ENCODE measurements around the gene INPP5E.
"Not testable (repeated sequence)": the region's sequence is repeated elsewhere in the genome, so short reads cannot be mapped to it uniquely, and the experiment has no call there.

Gene INPP5E

DNA sequence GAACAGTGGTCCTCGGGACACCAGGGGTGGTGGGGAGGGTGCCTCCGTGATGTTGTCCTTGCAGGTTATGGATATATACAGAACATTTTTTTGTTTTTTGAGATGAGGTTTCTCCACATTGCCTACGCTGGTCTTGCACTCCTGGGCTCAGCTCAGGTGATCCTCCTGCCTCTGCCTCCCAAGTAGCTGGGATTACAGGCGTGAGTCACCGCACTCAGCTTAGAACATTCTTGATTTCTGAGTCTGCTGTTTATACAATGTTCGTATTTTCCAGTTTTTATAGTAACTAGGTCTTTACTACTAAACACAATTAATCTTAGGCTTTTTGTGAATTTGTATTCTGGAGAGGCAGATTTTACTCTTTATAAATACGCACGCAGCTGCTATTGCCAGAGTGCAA, 23.2 kb downstream of the INPP5E start:
- H3K4me3 Mint-ChIP-seq: no peak overlapping the region
- H3K36me3 Mint-ChIP-seq: peaks cover 40 to 52% of the 10 kb centered on the region in 2 donors
- ATAC-seq (replicated peaks) (no peak), DNase-seq (no peak)
- H3K27me3 Mint-ChIP-seq: no peaks in the 10 kb centered on the region
- H3K27ac Mint-ChIP-seq: no peak overlapping the region
- peaks cover 8 to 11% of the 10 kb centered on the region in 2 donors for H3K4me1 Mint-ChIP-seq
- H3K9me3 Mint-ChIP-seq: no peaks in the 10 kb centered on the region

DNA sequence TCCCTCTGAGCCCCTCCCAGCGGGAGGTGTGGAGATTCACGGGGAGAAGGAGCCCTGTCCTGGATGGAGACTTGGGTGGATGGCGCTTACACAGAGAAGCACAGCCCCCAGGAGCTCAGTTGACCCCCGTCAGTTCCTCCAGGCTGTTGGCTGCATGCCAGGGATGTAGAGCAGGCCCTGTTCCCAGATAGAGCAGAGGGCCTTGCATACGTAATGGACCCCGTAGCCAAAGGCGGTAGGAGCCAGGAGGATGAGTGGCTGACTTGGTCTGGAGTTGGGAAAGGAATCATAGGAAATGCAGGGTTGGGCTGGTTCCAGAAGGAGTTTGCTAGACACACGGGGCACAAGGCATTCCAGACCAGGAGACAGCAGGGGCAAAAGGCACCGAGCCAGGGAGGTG, 26.7 kb downstream of the INPP5E start:
- Mint-ChIP-seq H3K4me3 (no peak overlapping the region), H3K36me3 (peaks cover 52 to 56% of the 10 kb centered on the region in 2 donors), H3K27me3 (no peaks in the 10 kb centered on the region), H3K9me3 (no peaks in the 10 kb centered on the region), H3K27ac (peak overlapping the region; percentile 2), H3K4me1 (peaks cover 22 to 39% of the 10 kb centered on the region in 2 donors)
- ATAC-seq (replicated peaks) (no peak), DNase-seq (no peak)

DNA sequence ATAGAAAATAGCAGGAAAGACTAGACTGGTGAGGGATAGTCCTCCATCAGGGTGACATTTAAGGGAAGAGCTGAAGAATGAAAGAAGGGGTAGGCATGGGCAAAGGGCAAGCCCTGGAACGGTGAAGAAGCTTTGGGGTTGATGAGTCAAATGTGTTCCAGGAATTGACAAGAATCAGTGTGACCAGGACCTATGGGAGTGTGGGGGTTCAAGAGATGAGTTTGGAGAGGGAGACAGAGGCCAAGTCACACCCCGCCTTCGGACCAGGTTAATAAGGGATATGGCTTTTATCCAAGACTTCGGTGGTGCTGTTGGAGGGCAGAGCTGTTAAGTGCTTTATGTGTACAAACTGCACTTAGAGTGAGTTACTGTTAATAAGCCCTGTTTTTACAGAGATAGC, 28.3 kb downstream of the INPP5E start:
- peaks cover 54 to 55% of the 10 kb centered on the region in 2 donors for H3K36me3 Mint-ChIP-seq
- ATAC-seq (replicated peaks) (no peak), DNase-seq (no peak)
- peak overlapping the region; percentile 89 to 94 for H3K4me3 Mint-ChIP-seq
- no peaks in the 10 kb centered on the region for H3K9me3 Mint-ChIP-seq
- peaks cover 31 to 52% of the 10 kb centered on the region in 2 donors for H3K4me1 Mint-ChIP-seq
- peak overlapping the region; percentile 96 for H3K27ac Mint-ChIP-seq
- H3K27me3 Mint-ChIP-seq: no peaks in the 10 kb centered on the region

DNA sequence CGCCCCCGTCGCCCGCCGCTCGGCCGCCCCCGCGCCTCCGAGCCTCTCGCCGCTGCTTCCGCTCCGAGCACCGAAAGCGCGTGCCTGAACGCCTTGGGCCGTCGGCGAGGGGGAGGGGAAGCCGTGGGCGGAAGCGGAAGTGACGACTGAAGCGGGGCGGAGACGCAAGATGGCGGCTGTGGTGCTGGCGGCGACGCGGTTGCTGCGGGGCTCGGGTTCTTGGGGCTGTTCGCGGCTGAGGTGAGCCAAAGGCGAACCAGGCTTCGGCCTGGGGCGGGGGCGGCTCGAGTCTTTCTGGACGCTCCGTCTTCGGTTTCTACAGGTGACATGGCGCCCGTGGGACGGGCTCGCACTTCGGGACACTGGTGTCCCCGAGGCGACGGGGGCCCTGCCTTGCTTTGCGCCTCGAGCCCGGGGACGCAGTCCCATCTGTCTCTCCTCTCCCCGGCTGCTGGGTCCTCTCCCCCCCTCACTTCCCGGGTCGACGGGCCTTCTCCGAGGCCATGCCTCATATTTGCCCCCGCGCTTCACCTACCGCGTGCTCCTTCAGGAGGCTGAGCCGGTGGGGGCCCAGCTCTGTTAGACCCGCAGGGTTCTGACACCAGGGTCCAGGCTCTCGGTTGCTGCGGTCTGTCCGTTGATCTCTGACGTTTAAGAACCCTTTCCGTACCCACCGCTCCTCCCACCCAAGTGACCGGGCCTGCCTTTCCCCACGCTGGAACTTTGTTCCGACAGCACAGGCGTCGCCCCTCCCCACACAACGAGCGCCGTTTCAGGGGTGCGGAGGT, 29.0 kb downstream of the INPP5E start, which contains the start of the genes ENTR1 and PMPCA:
Gene ENTR1 (minus strand): TSS at position 115 of the 788 bp plus-strand sequence. CDS start 217 bp downstream, outside the sequence.
Gene PMPCA (plus strand): TSS at position 159 of the 788 bp plus-strand sequence. CDS start 11 bp downstream, at position 170.
- ATAC-seq (replicated peaks) (peak; percentile 81 to 88), DNase-seq (peak; percentile 90)
- Mint-ChIP-seq H3K4me1 (peaks cover 31 to 52% of the 10 kb centered on the region in 2 donors), H3K4me3 (peak within 1 kb of the TSS; percentile 96 to 97), H3K27me3 (no peaks in the 10 kb centered on the region), H3K27ac (peak within 1 kb of the TSS; percentile 99), H3K36me3 (peaks cover 49 to 51% of the 10 kb centered on the region in 2 donors), H3K9me3 (no peaks in the 10 kb centered on the region)

DNA sequence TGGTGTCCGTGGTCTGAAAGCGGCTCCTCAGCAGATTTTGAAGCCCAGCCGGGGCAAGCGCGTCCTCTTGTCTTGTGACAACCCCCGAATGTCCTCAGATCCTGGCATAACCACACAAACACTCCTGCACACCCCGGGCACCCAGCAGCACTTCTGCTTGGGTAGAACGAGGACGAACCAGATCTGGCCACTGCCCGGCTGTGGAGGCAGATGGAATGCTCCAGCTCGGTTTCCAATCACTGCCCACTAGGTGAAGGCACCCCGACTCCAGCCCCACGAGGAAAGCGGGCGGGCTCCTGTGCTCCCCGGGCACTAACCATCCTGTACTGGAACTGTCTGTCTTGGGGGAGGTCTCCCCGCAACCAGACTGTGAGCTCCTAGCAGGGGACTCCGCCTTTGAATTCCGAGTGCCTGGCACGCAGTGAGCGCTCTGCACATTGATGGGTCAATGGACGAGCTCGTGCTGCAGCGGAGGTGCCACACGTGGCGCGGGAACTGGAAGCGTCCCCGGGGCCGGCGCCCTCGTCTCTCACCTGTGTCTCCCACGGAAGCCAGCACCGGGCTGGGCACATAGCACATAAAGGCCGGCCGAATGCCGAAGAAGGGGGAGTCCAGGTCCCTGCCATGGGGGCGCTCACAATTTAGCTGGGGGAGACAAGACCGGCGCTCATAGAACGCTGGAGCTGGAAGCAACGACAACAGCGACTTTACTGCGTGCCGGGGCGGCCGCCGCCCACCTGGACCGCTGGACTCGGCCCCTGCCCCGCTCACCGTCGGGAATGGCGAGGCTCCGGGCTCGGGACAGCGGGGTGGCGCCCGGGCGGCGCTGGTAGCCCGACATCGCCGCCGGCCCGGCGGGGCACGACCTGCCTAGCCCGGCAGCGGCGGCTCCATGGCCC, 29.8 kb downstream of the INPP5E start:
- Mint-ChIP-seq H3K9me3 (no peaks in the 10 kb centered on the region), H3K36me3 (peaks cover 52 to 55% of the 10 kb centered on the region in 2 donors), H3K27me3 (no peaks in the 10 kb centered on the region), H3K4me1 (peaks cover 34 to 60% of the 10 kb centered on the region in 2 donors), H3K4me3 (peak overlapping the region; percentile 96 to 97), H3K27ac (peak overlapping the region; percentile 99)
- ATAC-seq (replicated peaks) (peak; percentile 54 to 57), DNase-seq (peak; percentile 37)

GRCh38 chr9:136407911-136408310, 31.7 kb downstream of the INPP5E start:
- peaks cover 45 to 72% of the 10 kb centered on the region in 2 donors for H3K4me1 Mint-ChIP-seq
- H3K27ac Mint-ChIP-seq: peak overlapping the region; percentile 65
- H3K9me3 Mint-ChIP-seq: no peaks in the 10 kb centered on the region
- peak overlapping the region; percentile 6 to 19 for H3K4me3 Mint-ChIP-seq
- ATAC-seq (replicated peaks): no peak
- DNase-seq: no peak
- H3K27me3 Mint-ChIP-seq: no peaks in the 10 kb centered on the region
- peaks cover 51 to 56% of the 10 kb centered on the region in 2 donors for H3K36me3 Mint-ChIP-seq

GRCh38 chr9:136407061-136407460, 32.6 kb downstream of the INPP5E start:
- not testable (repeated sequence) for H3K27me3 Mint-ChIP-seq; DNase-seq; ATAC-seq (replicated peaks); H3K9me3 Mint-ChIP-seq; H3K27ac Mint-ChIP-seq
- H3K36me3 Mint-ChIP-seq: peaks cover 57 to 61% of the 10 kb centered on the region in 2 donors
- peak overlapping the region in 1 of 2 donors; percentile 48 for H3K4me3 Mint-ChIP-seq
- peaks cover 46 to 78% of the 10 kb centered on the region in 2 donors for H3K4me1 Mint-ChIP-seq

DNA sequence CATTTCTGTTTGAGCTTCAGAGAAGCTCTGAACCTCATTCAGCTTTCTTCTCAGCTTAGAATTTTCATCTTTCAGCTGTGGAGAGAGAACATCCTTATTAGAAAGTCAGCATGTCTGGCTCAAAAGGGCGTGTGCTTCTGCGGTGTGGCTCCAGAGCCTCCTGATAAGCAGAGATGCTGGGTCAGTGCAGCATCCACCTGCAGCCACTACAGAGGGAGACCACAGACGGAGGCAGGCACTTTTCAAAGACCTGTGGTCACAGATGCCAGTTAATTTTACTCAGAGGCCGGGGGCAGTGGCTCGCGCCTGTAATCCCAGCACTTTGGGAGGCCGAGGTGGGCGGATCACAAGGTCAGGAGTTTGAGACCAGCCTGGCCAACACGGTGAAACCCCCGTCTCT, 33.7 kb downstream of the INPP5E start:
- H3K27me3 Mint-ChIP-seq; H3K4me3 Mint-ChIP-seq; H3K9me3 Mint-ChIP-seq; H3K27ac Mint-ChIP-seq; ATAC-seq (replicated peaks); DNase-seq: not testable (repeated sequence)
- H3K36me3 Mint-ChIP-seq: peaks cover 62 to 68% of the 10 kb centered on the region in 2 donors
- peaks cover 47 to 75% of the 10 kb centered on the region in 2 donors for H3K4me1 Mint-ChIP-seq

DNA sequence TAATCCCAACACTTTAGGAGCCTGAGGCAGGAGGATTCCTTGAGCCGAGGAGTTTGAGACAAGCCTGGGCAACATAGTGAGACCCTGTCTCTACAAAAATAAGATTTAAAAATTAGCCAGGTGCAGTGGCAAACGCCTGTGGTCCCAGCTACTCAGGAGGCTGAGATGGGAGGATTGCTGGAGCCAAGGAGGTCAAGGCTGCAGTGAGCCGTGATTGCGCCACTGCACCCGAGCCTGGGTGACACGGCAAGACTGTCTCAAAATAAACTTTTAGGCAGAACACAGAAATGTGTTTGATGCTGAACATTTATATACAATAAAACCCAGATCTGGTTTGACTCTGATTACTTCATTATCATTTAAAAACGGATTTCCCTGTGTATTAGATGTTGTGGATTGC, 34.2 kb downstream of the INPP5E start:
- DNase-seq (no peak), ATAC-seq (replicated peaks) (no peak)
- Mint-ChIP-seq H3K4me3 (no peak overlapping the region), H3K27ac (peak overlapping the region; percentile 47), H3K27me3 (no peaks in the 10 kb centered on the region), H3K9me3 (no peaks in the 10 kb centered on the region), H3K36me3 (peaks cover 60 to 71% of the 10 kb centered on the region in 2 donors), H3K4me1 (peaks cover 49 to 79% of the 10 kb centered on the region in 2 donors)

GRCh38 chr9:136404801-136405136, 34.9 kb downstream of the INPP5E start:
- H3K27ac Mint-ChIP-seq: peak overlapping the region; percentile 95
- H3K36me3 Mint-ChIP-seq: peaks cover 58 to 69% of the 10 kb centered on the region in 2 donors
- no peaks in the 10 kb centered on the region for H3K9me3 Mint-ChIP-seq
- DNase-seq: no peak
- H3K27me3 Mint-ChIP-seq: no peaks in the 10 kb centered on the region
- peak overlapping the region; percentile 75 to 76 for H3K4me3 Mint-ChIP-seq
- no peak for ATAC-seq (replicated peaks)
- peaks cover 50 to 77% of the 10 kb centered on the region in 2 donors for H3K4me1 Mint-ChIP-seq

- Mint-ChIP-seq H3K36me3 (peaks cover 54 to 70% of the 10 kb centered on the region in 2 donors), H3K9me3 (no peaks in the 10 kb centered on the region), H3K4me3 (peak overlapping the region; percentile 75 to 76), H3K27ac (peak overlapping the region; percentile 95), H3K27me3 (no peaks in the 10 kb centered on the region), H3K4me1 (peaks cover 50 to 74% of the 10 kb centered on the region in 2 donors)
- DNase-seq (peak; percentile 41), ATAC-seq (replicated peaks) (peak; percentile 40 to 43)
Observed at GRCh38 chr9:136403915-136404800, 35.5 kb downstream of the INPP5E start.

GRCh38 chr9:136403538-136403914, 36.1 kb downstream of the INPP5E start:
- Mint-ChIP-seq H3K27ac (peak overlapping the region; percentile 95), H3K4me3 (peak overlapping the region; percentile 29 to 76), H3K27me3 (no peaks in the 10 kb centered on the region), H3K9me3 (no peaks in the 10 kb centered on the region), H3K4me1 (peaks cover 50 to 74% of the 10 kb centered on the region in 2 donors), H3K36me3 (peaks cover 50 to 71% of the 10 kb centered on the region in 2 donors)
- peak; percentile 74 to 79 for ATAC-seq (replicated peaks)
- peak; percentile 75 for DNase-seq

DNA sequence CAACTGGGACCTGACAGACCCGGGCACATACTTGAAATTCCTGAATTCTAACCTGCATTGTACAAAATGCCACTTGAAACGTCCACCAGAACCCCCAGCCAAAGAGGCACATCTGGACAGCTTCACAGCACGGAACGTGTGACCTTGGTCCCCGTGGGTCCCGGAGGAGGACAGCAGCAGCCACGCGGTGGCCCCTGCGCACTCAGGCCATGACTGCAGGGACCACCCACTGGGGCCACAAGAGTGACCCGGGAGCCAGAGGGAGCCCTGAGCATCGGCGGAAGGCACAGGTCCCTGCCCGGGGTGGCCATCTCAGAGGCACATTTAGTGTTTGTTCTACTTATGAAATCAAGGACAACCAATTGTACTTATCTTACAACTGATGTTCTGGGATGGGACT, 37.6 kb downstream of the INPP5E start:
- H3K4me3 Mint-ChIP-seq: no peak overlapping the region
- peaks cover 44 to 67% of the 10 kb centered on the region in 2 donors for H3K36me3 Mint-ChIP-seq
- H3K27ac Mint-ChIP-seq: peak overlapping the region; percentile 89
- ATAC-seq (replicated peaks) (no peak), DNase-seq (no peak)
- peaks cover 45 to 69% of the 10 kb centered on the region in 2 donors for H3K4me1 Mint-ChIP-seq
- H3K9me3 Mint-ChIP-seq: no peaks in the 10 kb centered on the region
- no peaks in the 10 kb centered on the region for H3K27me3 Mint-ChIP-seq

Data from stimulated activated naive B cell treated with anti-CD40 and anti-IgM and Interleukin-4, amounts not matched to agents 10 μg/mL and 1 μg/mL and 100 μg/mL, for 72 hours (primary cell).